ENCODE measurements around the gene ACOD1. TPM values are rescaled to one million over a fixed set of nuclear protein-coding genes. Genes with fewer than 3 reads are reported as not detected.
"Not testable (repeated sequence)": the region's sequence is repeated elsewhere in the genome, so short reads cannot be mapped to it uniquely, and the experiment has no call there.

The ACOD1 gene
- not detected in 3 replicates for total RNA-seq

- TF ChIP-seq, protein P1, sequence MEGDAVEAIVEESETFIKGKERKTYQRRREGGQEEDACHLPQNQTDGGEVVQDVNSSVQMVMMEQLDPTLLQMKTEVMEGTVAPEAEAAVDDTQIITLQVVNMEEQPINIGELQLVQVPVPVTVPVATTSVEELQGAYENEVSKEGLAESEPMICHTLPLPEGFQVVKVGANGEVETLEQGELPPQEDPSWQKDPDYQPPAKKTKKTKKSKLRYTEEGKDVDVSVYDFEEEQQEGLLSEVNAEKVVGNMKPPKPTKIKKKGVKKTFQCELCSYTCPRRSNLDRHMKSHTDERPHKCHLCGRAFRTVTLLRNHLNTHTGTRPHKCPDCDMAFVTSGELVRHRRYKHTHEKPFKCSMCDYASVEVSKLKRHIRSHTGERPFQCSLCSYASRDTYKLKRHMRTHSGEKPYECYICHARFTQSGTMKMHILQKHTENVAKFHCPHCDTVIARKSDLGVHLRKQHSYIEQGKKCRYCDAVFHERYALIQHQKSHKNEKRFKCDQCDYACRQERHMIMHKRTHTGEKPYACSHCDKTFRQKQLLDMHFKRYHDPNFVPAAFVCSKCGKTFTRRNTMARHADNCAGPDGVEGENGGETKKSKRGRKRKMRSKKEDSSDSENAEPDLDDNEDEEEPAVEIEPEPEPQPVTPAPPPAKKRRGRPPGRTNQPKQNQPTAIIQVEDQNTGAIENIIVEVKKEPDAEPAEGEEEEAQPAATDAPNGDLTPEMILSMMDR (IDR thresholded peaks at IDR 0.05; ENCODE audit: unreplicated experiment), result no peak
- H3K4me3 Mint-ChIP-seq, result no peak within 1 kb of the TSS
- H3K27ac Mint-ChIP-seq, result no peak within 1 kb of the TSS
- peaks cover 8% of the 10 kb centered on the region for H3K9me3 Mint-ChIP-seq
- H3K36me3 Mint-ChIP-seq, result no peaks in the 10 kb centered on the region
- DNase-seq (ENCODE audit: low spot score in 2 of 2, unreplicated experiment in 2 of 2), result no peak
- peaks cover 34% of the 10 kb centered on the region for H3K27me3 Mint-ChIP-seq (ENCODE audit: low read depth)
- H3K4me1 Mint-ChIP-seq, result peaks cover under 1% of the 10 kb centered on the region
Observed at GRCh38 chr13:76948149-76948548, at the start of gene ACOD1. ACOD1 (plus strand) TSS chr13:76948511; CDS start chr13:76948559, 48 bp downstream.

DNA sequence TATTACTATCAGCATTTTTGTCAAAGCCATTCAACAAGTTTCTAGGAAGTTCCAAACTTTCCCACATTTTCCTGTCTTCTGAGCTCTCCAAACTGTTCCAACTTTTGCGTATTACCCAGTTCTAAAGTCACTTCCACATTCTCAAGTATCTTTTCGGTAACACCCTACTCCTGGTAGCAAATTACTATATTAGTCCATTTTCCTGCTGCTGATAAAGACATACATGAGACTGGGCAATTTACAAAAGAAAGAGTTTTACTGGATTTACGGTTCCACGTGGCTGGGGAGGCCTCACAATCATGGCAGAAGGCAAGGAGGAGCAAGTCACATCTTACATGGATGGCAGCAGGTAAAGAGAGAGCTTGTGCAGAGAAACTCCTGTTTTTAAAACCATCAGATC, 49.2 kb upstream of the ACOD1 start:
- H3K36me3 Mint-ChIP-seq; DNase-seq (ENCODE audit: low spot score in 2 of 2, unreplicated experiment in 2 of 2); H3K27me3 Mint-ChIP-seq (ENCODE audit: low read depth); H3K4me3 Mint-ChIP-seq; H3K27ac Mint-ChIP-seq: not testable (repeated sequence)
- H3K4me1 Mint-ChIP-seq, result peaks cover 13% of the 10 kb centered on the region
- peaks cover 25% of the 10 kb centered on the region for H3K9me3 Mint-ChIP-seq

GRCh38 chr13:76903544-76904162, 44.7 kb upstream of the ACOD1 start:
- DNase-seq (ENCODE audit: low spot score in 2 of 2, unreplicated experiment in 2 of 2), result peak; percentile 35 to 65
- Mint-ChIP-seq H3K4me3 (no peak overlapping the region), H3K36me3 (peaks cover 6% of the 10 kb centered on the region), H3K27me3 (ENCODE audit: low read depth) (peaks cover 23% of the 10 kb centered on the region), H3K9me3 (peaks cover 15% of the 10 kb centered on the region), H3K27ac (no peak overlapping the region), H3K4me1 (peaks cover 20% of the 10 kb centered on the region)
- TF ChIP-seq, protein P1 (IDR thresholded peaks at IDR 0.05; ENCODE audit: unreplicated experiment), result peak; percentile 96

- H3K36me3 Mint-ChIP-seq, result no peaks in the 10 kb centered on the region
- TF ChIP-seq, protein P1 (IDR thresholded peaks at IDR 0.05; ENCODE audit: unreplicated experiment), result no peak
- no peak for DNase-seq (ENCODE audit: low spot score in 2 of 2, unreplicated experiment in 2 of 2)
- no peak overlapping the region for H3K4me3 Mint-ChIP-seq
- no peak overlapping the region for H3K27ac Mint-ChIP-seq
- H3K27me3 Mint-ChIP-seq (ENCODE audit: low read depth), result peaks cover 23% of the 10 kb centered on the region
- peaks cover 20% of the 10 kb centered on the region for H3K4me1 Mint-ChIP-seq
- H3K9me3 Mint-ChIP-seq, result peaks cover 6% of the 10 kb centered on the region
Observed at GRCh38 chr13:76904507-76904906, 43.8 kb upstream of the ACOD1 start.

- TF ChIP-seq, protein P1 (IDR thresholded peaks at IDR 0.05; ENCODE audit: unreplicated experiment), result no peak
- Mint-ChIP-seq H3K36me3 (peaks cover 2% of the 10 kb centered on the region), H3K27me3 (ENCODE audit: low read depth) (peaks cover 3% of the 10 kb centered on the region), H3K27ac (no peak overlapping the region), H3K4me1 (peaks cover 5% of the 10 kb centered on the region), H3K4me3 (no peak overlapping the region), H3K9me3 (peaks cover 15% of the 10 kb centered on the region)
- DNase-seq (ENCODE audit: low spot score in 2 of 2, unreplicated experiment in 2 of 2), result no peak
Observed at GRCh38 chr13:76912476-76912875, 35.8 kb upstream of the ACOD1 start.

DNA sequence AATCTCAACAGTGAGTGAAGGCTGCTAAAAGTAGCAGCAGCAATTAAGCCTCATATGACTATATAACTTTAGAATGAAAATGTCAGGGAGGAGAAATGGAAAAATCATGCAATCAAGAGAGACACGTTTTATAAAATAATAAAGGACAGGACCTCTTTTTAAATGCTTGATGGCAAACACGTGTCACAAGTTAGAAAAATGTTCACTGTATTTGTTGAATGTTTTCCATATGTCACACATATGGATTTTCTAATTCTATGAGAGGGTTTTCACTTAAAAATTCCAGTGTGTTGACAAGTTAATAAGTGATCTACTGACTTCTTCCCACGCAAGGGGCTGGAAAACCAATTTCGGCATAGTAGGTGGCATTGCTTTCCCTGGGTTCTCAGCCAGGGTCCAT, 34.4 kb upstream of the ACOD1 start:
- H3K36me3 Mint-ChIP-seq, result peaks cover 7% of the 10 kb centered on the region
- no peak overlapping the region for H3K4me3 Mint-ChIP-seq
- TF ChIP-seq, protein P1 (IDR thresholded peaks at IDR 0.05; ENCODE audit: unreplicated experiment), result no peak
- peaks cover 14% of the 10 kb centered on the region for H3K4me1 Mint-ChIP-seq
- H3K27ac Mint-ChIP-seq, result no peak overlapping the region
- H3K9me3 Mint-ChIP-seq, result peaks cover 23% of the 10 kb centered on the region
- no peak for DNase-seq (ENCODE audit: low spot score in 2 of 2, unreplicated experiment in 2 of 2)
- H3K27me3 Mint-ChIP-seq (ENCODE audit: low read depth), result no peaks in the 10 kb centered on the region

All from mesothelial cell of epicardium (in vitro differentiated cells).